ENCODE data around the gene TRIM9. TPM values are rescaled to one million over a fixed set of nuclear protein-coding genes. Genes with fewer than 3 reads are reported as not detected.

The TRIM9 gene
- total and polyA plus RNA-seq, 9 of the 15 experiments (the other 6 are each of a cell fraction or from before 2014, with no cell fraction given) = 0.03 to 0.15 (median 0.04) TPM; not detected in 4

GRCh38 chr14:50926851-50927386, 168.0 kb downstream of the TRIM9 start (continued):
- TF ChIP-seq ZNF384 (IDR thresholded peaks at IDR 0.05; ENCODE audit: low read depth, low read length) = peak; percentile 38; the same call in 1 of the 2 replicates
- peak; percentile 95 for TF ChIP-seq ARID1B (IDR thresholded peaks at IDR 0.05)
- TF ChIP-seq JUND (IDR thresholded peaks at IDR 0.05; ENCODE audit: borderline replicate concordance, low read depth, low read length) = peak; percentile 71
- TF ChIP-seq JUND (tag; IDR thresholded peaks at IDR 0.05; ENCODE audit: borderline replicate concordance, low read depth, low read length) = peak; percentile 39; the same call in 1 of the 3 replicates
- peak; percentile 44; the same call in 1 of the 2 replicates for TF ChIP-seq GATA2 (CRISPR knock-in tag; IDR thresholded peaks at IDR 0.05)
- TF ChIP-seq CBX3 (IDR thresholded peaks at IDR 0.05; ENCODE audit: borderline replicate concordance in 1 of 2, low read length in 2 of 2) = peak in 1 of 2 experiments; percentile 30; a peak in 1 of 3 replicates
- TF ChIP-seq SMARCA4 (IDR thresholded peaks at IDR 0.05) = peak; percentile 93
- peak; percentile 62; the same call in 1 of the 2 replicates for TF ChIP-seq NFE2 (IDR thresholded peaks at IDR 0.05; ENCODE audit: low read depth)
- peak; percentile 81 for TF ChIP-seq TAL1 (IDR thresholded peaks at IDR 0.05)
- TF ChIP-seq OTX1 (CRISPR knock-in tag; IDR thresholded peaks at IDR 0.05) = no peak
- peak; percentile 97 for TF ChIP-seq MEIS2 (IDR thresholded peaks at IDR 0.05; ENCODE audit: partially characterized antibody)
- peak; percentile 76 for TF ChIP-seq CTBP1 (IDR thresholded peaks at IDR 0.05; ENCODE audit: borderline replicate concordance)
- peak; percentile 36; the same call in 1 of the 2 replicates for TF ChIP-seq MAFK (IDR thresholded peaks at IDR 0.05; ENCODE audit: low read length)
- 0 out of 2 replicates have a peak, but pooled peaks have one; percentile 23 for TF ChIP-seq C11orf30 (IDR thresholded peaks at IDR 0.05; ENCODE audit: low read depth)
- no peak for TF ChIP-seq ZNF655 (CRISPR knock-in tag; IDR thresholded peaks at IDR 0.05)
- peak in 1 of 2 experiments; percentile 64; a peak in 1 of 4 replicates for TF ChIP-seq ZNF639 (CRISPR knock-in tag; conservative IDR thresholded peaks at IDR 0.05 in 1 of 2, IDR thresholded peaks at IDR 0.05 in 1 of 2)
- TF ChIP-seq NR2C2 (CRISPR knock-in tag; IDR thresholded peaks at IDR 0.05) = no peak
- peak; percentile 62 for TF ChIP-seq NR2C2 (tag; IDR thresholded peaks at IDR 0.05)
- TF ChIP-seq DACH1 (IDR thresholded peaks at IDR 0.05; ENCODE audit: partially characterized antibody) = no peak
- peak in 1 of 2 experiments; percentile 75; a peak in 2 of 4 replicates for TF ChIP-seq ZMIZ1 (IDR thresholded peaks at IDR 0.05; ENCODE audit: low read depth in 2 of 2, low read length in 2 of 2)
- TF ChIP-seq RBFOX2 (IDR thresholded peaks at IDR 0.05; ENCODE audit: low read depth, low read length) = no peak
- TF ChIP-seq TRIM24 (IDR thresholded peaks at IDR 0.05) = peak; percentile 54 to 71
- TF ChIP-seq PTBP1 (IDR thresholded peaks at IDR 0.05; ENCODE audit: low read depth, low read length) = no peak
- TF ChIP-seq ZNF134 (CRISPR knock-in tag; conservative IDR thresholded peaks at IDR 0.05) = no peak
- TF ChIP-seq KLF16 (IDR thresholded peaks at IDR 0.05) = peak; percentile 59
- TF ChIP-seq PML (IDR thresholded peaks at IDR 0.05; ENCODE audit: low read length) = 0 out of 2 replicates have a peak, but pooled peaks have one; percentile 36

Measured in K562 (cell line).